ENCODE measurements around the gene MED12L.

- TF ChIP-seq CTCF (IDR thresholded peaks at IDR 0.05) (no peak), POLR2A (IDR thresholded peaks at IDR 0.05) (no peak)
Measured at GRCh38 chr3:151213151-151213550, 127.7 kb downstream of the MED12L start.

All from esophagus squamous epithelium (tissue), 4 donors.